HG03565 (cell line): ENCODE results near the gene KLHL29.

Experiments
- ATAC-seq: cut with Tn5 transposase; IDR thresholded peaks from one replicate; pipeline ENCODE4 v1.9.1; 2021; ENCODE audit warnings: mild to moderate bottlenecking, moderate library complexity; ENCODE audit not compliant: unreplicated experiment

Gene KLHL29

DNA sequence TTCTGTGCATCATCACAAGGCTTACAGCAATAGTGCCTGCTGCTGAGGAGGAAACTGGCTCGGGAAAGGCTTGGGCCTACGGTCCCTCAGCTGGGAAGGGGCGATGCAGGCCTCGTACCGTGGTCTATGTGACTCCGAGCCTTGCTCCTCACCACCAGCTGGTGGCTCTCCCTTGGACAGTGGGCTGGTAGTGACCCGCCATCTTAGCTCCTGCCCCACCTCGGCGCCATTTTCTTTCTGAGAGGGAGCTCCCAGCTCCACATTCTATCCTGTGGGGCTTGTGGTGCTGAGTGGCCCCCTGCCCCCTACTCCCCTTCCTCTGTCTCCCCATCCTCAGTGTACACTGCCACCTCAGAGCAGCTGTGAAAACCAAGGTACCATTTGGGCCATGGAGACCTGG lies 255.7 kb downstream of the KLHL29 start:
- no peak for ATAC-seq

DNA sequence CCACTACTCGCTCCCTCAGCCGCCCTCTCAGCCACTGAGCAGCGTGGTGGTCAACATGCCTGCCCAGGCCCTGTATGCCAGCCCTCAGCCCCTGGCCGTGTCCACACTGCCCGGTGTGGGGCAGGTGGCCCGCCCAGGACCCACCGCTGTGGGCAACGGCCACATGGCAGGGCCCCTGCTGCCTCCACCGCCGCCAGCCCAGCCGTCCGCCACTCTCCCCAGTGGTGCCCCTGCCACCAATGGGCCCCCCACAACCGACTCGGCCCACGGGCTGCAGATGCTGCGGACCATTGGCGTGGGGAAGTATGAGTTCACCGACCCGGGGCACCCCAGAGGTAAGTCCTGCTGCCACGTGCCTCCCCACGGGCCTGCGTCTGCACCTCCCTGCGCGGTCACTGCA lies 257.5 kb downstream of the KLHL29 start:
- ATAC-seq, result no peak

- ATAC-seq, result no peak
Measured at GRCh38 chr2:23645230-23645808, 260.3 kb downstream of the KLHL29 start.

DNA sequence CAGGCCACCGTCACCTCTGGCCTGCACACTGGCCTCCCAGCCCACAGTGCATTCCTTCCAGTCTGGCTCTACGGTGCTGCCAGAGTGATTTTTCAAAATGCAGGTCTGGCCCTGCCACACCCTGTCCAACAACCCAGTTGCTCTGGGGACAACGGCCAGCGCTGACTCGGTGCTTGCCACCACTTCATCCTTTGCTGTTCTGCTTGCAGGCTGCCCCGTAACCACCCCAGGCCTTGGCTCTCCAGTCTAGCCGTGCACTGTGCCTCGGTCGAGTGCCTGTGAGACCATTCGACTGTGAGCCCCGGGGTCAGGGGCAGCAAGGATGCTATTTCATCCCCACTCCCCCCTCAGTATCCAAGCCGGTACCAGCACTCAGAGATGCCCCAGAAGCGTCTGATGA lies 262.6 kb downstream of the KLHL29 start:
- ATAC-seq, result no peak

GRCh38 chr2:23649303-23649702 lies 264.3 kb downstream of the KLHL29 start:
- ATAC-seq, result no peak

DNA sequence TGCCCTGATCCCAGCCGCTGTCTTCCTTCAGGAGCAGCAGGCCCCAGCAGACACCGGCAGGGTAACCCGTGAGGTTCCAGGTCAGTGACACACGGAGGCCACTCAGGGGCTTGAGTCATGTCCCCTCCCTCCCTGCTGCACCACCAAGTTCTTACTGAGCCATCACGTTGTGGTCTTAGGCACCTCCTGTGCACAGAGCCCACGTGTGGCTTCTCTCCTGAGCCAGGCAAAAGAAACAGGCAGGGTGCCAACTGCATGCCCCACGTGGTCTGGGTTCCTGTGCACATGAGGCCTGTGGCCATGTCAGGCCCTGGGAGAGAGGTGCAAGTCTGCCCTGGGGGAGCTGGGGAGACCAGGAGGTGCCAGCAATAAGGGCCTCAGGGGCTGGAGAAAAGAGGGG lies 264.8 kb downstream of the KLHL29 start:
- ATAC-seq, result no peak

- no peak for ATAC-seq
Measured at GRCh38 chr2:23651187-23652080, 266.5 kb downstream of the KLHL29 start.

DNA sequence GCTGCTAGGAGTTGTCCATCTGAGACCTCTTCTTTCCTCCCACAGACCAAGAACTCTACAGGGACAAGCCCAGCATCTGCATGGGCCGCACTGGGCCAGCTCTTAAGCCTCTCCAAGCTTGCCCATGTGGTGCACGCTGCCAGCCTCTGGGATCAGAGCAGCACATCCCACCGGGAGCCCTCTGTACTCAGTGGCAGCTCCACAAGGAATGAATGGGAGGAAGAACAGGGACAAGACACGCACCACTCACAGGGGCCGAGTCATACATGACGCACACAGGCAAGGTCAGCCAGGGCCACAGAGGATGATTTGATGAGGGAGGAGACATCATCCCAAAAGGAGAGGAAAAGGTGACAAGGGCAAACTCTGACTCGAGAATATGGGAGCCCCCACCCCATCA lies 268.3 kb downstream of the KLHL29 start:
- ATAC-seq, result no peak

DNA sequence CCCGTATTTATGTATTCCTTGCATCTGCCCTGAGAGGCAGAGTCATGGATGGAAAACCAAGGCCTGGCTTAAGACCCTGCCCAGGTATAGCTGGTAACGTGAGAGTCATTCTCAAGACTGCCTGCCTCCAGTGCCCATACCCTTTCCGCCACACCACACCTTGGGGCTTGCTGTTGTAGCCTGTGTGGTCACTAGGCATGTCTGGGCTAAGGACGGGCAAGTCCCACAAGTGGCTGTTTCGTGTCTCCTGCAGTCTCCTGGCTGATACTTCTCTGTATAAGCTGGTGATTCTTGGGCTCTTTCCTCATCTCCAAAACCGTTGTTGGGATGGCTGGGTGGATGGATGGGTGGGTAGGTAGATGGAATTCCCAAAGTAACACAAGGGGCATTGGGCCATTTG lies 269.8 kb downstream of the KLHL29 start:
- no peak for ATAC-seq

GRCh38 chr2:23655934-23656596 lies 271.1 kb downstream of the KLHL29 start:
- ATAC-seq, result no peak

- no peak for ATAC-seq
Measured at GRCh38 chr2:23656597-23656973, 271.6 kb downstream of the KLHL29 start.

- no peak for ATAC-seq
Measured at GRCh38 chr2:23657371-23657770, 272.4 kb downstream of the KLHL29 start.

DNA sequence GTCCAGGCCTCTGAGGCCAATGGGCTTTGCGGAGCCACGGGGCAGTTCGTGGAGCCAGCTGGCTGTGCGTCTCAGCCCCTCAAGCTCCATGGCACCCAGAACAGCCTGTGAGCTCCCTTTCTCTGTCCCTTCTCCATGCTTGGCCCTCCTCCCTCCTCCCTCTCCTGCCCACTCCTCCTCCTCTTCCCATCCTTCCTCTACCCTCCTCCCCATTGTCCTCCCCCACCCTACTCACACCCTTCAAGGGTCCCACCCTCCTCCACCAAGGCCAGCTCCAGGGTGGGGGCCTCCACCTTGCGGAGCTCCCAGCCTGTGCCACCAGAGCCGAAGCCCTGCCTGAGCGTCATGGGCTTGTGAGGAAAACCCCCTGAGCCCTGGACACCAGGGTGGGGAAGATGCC lies 273.0 kb downstream of the KLHL29 start:
- ATAC-seq, result no peak

- no peak for ATAC-seq
Measured at GRCh38 chr2:23658466-23658942, 273.5 kb downstream of the KLHL29 start.

DNA sequence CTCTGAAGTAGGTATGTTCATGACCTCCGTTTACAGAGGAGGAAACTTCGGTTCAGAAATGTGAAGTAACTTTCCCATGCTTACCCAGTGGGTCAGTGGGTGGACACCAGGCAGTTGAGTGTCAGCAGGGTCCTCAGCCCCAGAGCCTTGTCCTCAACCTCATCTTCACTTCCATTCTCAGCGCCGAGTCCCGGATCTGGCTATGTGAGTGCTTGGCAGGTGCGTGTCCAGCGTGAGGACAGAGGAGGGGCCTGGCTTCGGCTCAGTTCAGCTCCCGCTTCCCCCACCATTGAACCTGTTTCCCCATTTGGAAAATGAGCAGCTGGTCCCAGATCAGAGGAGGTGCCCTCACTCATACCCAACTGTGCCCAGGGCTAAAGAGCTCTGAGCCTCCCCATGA lies 274.3 kb downstream of the KLHL29 start:
- ATAC-seq, result no peak

- no peak for ATAC-seq
Measured at GRCh38 chr2:23659773-23660172, 274.8 kb downstream of the KLHL29 start.

DNA sequence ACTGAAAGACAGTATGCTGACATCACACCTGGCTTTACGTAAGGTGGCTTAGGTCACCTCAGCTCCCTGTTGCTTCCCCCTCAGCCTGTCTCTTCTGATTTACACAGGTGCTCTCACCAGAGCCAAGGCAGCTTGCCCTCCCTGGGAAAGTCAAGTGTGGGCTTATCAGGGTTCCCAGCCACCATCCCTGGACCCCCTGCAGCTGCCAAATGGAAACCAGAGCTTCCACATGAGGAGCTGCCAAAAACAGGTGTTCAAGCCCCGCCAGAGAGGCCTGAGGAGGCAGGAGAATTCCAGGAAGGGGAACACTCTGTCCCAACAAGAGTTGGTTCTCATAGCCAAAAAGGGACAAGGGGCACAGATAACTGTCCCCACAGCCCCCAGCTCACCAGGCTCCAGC lies 275.3 kb downstream of the KLHL29 start:
- ATAC-seq, result no peak

GRCh38 chr2:23661276-23662050 lies 276.5 kb downstream of the KLHL29 start:
- no peak for ATAC-seq

GRCh38 chr2:23662466-23662865 lies 277.5 kb downstream of the KLHL29 start:
- no peak for ATAC-seq

DNA sequence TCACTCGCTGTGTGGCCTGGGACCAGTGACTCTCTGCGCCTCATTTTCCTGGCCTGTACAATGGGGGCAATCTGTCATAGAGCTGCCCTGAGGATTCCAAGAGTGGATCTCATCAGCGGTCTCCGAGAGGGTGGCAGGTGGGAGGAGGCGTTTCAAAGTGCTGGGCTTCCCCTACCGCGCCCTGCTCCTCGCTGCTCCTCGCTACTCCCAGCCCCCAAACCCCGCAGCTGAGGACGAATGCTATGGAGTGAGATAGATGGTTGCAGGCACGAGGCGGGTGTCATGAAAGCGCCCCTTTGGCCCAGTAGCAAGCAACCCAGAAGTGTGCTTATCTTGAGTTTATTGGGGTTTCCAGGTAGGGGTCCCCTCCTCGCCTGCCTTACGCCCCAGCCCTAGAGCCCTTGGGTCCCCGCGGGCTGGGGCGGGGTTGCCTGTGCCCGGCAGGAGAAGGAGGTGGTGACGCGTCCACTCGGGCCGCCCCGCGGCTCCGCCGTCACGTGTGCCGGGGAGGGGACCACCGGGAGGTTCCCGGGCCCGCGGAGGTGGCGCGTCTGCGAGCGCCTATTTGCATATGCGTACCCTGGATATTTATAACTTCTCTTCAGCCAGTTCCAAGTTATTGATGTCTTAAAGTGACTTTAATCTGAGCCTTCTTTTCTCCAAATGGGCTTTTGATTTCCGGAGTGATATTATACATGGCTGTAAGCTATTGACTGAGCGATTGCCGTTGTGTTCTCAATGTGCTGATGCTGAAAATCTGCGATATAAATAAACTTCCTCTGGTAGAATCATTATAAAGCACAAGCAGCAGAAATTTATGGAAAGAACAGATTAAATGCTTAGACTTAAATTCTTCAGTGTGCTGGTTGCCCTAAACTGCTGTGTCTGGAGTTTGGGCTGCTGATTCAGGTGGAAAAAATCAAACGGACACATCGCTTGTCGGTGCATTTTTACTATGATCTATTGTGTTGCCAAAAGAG lies 278.3 kb downstream of the KLHL29 start:
- no peak for ATAC-seq
